Endodermal cell (in vitro differentiated cells): ENCODE measurements around the gene VWA8. TPM values are rescaled to one million over a fixed set of nuclear protein-coding genes. Genes with fewer than 3 reads are reported as not detected.
"Not testable (repeated sequence)": the region's sequence is repeated elsewhere in the genome, so short reads cannot be mapped to it uniquely, and the experiment has no call there.

Experiments used
- DNase-seq: peaks from one replicate; pipeline ENCODE4 v3.0.0-alpha.2; 2017
- H3K27ac ChIP-seq: 2 replicates; pipeline ENCODE4 v1.5.1; 2013; ENCODE audit warnings: mild to moderate bottlenecking, low read depth, low read length, moderate library complexity
- H3K27me3 ChIP-seq: 2 replicates; pipeline ENCODE4 v1.6.1; 2013; ENCODE audit warnings: mild to moderate bottlenecking, low read length, moderate library complexity; ENCODE audit not compliant: insufficient read depth, control insufficient read depth, poor library complexity, severe bottlenecking
- H3K36me3 ChIP-seq: 2 replicates; pipeline ENCODE4 v1.7.0; 2013; ENCODE audit warnings: mild to moderate bottlenecking, low read length, moderate library complexity; ENCODE audit not compliant: control insufficient read depth, insufficient read depth
- H3K4me1 ChIP-seq: one replicate; pipeline ENCODE4 v1.7.0; 2013; ENCODE audit warnings: low read length; ENCODE audit not compliant: control insufficient read depth, insufficient read depth
- H3K4me3 ChIP-seq: 2 replicates; pipeline ENCODE4 v1.5.1; 2013; ENCODE audit warnings: mild to moderate bottlenecking, low read length, moderate library complexity
- H3K9ac ChIP-seq: 2 replicates; pipeline ENCODE4 v1.6.1; 2013; ENCODE audit warnings: mild to moderate bottlenecking, low read length, moderate library complexity; ENCODE audit not compliant: poor library complexity, severe bottlenecking; ENCODE audit errors: extremely low read depth
- H3K9me3 ChIP-seq: 2 replicates; pipeline ENCODE4 v1.6.1; 2013; ENCODE audit warnings: mild to moderate bottlenecking, low read length, moderate library complexity; ENCODE audit not compliant: control insufficient read depth
- H3K27ac Mint-ChIP-seq: 2 replicates; pipeline ENCODE4 v1.8.0; 2020; ENCODE audit warnings: mixed read lengths
- H3K27me3 Mint-ChIP-seq: 2 replicates; pipeline ENCODE4 v1.8.0; 2021; ENCODE audit warnings: mild to moderate bottlenecking, mixed read lengths; ENCODE audit not compliant: insufficient read depth
- H3K36me3 Mint-ChIP-seq: 2 replicates; pipeline ENCODE4 v1.8.0; 2020; ENCODE audit warnings: low read depth, mixed read lengths
- H3K4me1 Mint-ChIP-seq: 2 replicates; pipeline ENCODE4 v1.8.0; 2020; ENCODE audit warnings: mixed read lengths
- H3K4me3 Mint-ChIP-seq: 2 replicates; pipeline ENCODE4 v1.8.0; 2020; ENCODE audit warnings: mild to moderate bottlenecking, moderate library complexity, mixed read lengths
- H3K9me3 Mint-ChIP-seq: 2 replicates; pipeline ENCODE4 v1.8.0; 2020; ENCODE audit warnings: mild to moderate bottlenecking, mixed read lengths
- WGBS, 2 experiments: methylation state at CpG; one replicate each; pipeline versions ENCODE4 v1.1.5 to v1.1.7; 2013; ENCODE audit warnings: missing lambda C conversion rate in 2 of 2, mixed read lengths in 1 of 2; ENCODE audit not compliant: insufficient coverage in 1 of 2, insufficient read length in 1 of 2; 5-methylcytosine and 5-hydroxymethylcytosine counted together
- total RNA-seq, 2 donors: library from RNA; stranded (reverse); fragmentation: NEBNext Ultra II Directional in 1 of 2; extraction: Animal tissue kit (Norgen Biotek cat#: 25700) in 1 of 2; gene quantifications; 2 replicates in 1 of 2; 3 replicates in 1 of 2; pipeline ENCODE4 v1.2.1, GENCODE V29; 2021
- TF ChIP-seq, protein P1 (sequence below): fragments of 200-600 bp; sonication (generic); conservative IDR thresholded peaks from 2 replicates; pipeline ENCODE4 v1.5.0; 2021; ENCODE audit warnings: antibody characterized with exemption, mild to moderate bottlenecking

Gene VWA8
- total RNA-seq, 2 donors from 2014 or later: 24.6 to 25.6 TPM

DNA sequence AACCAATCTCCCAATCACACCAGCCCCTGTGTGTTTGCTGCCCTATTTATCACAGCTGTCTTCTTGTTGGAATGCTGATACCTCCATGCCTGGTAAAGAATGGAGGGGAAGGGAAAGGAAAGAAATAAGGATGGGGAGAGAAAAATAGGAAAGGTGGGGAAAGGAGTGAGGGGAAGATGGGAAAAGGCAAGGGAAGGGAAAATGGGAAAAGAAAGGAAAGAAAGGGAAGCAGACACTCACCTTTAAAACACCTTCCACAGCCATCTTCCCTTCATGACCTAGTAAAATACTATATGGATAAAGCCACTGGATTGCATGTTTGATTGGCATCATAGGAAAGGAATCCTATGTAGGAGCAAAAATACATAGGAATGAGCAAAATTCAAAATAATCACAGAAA lies 77.8 kb downstream of the VWA8 start:
- Histone ChIP-seq H3K27ac (no peak overlapping the region), H3K36me3 (peaks cover 44% of the 10 kb centered on the region), H3K9me3 (peaks cover 15% of the 10 kb centered on the region), H3K4me1 (no peaks in the 10 kb centered on the region), H3K9ac (no peak overlapping the region), H3K4me3 (peak overlapping the region; percentile 28), H3K27me3 (no peaks in the 10 kb centered on the region)
- Mint-ChIP-seq H3K27me3 (no peaks in the 10 kb centered on the region), H3K9me3 (peaks cover 25% of the 10 kb centered on the region), H3K4me3 (no peak overlapping the region), H3K36me3 (peaks cover 59% of the 10 kb centered on the region), H3K4me1 (peaks cover 2% of the 10 kb centered on the region), H3K27ac (no peak overlapping the region)
- DNase-seq: no peak
- TF ChIP-seq, protein P1, sequence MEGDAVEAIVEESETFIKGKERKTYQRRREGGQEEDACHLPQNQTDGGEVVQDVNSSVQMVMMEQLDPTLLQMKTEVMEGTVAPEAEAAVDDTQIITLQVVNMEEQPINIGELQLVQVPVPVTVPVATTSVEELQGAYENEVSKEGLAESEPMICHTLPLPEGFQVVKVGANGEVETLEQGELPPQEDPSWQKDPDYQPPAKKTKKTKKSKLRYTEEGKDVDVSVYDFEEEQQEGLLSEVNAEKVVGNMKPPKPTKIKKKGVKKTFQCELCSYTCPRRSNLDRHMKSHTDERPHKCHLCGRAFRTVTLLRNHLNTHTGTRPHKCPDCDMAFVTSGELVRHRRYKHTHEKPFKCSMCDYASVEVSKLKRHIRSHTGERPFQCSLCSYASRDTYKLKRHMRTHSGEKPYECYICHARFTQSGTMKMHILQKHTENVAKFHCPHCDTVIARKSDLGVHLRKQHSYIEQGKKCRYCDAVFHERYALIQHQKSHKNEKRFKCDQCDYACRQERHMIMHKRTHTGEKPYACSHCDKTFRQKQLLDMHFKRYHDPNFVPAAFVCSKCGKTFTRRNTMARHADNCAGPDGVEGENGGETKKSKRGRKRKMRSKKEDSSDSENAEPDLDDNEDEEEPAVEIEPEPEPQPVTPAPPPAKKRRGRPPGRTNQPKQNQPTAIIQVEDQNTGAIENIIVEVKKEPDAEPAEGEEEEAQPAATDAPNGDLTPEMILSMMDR: no peak

GRCh38 chr13:41881890-41882289 lies 79.0 kb downstream of the VWA8 start:
- not testable (repeated sequence) for H3K4me1 ChIP-seq, H3K4me3 Mint-ChIP-seq, H3K27me3 ChIP-seq, H3K9ac ChIP-seq, H3K27ac ChIP-seq, H3K27me3 Mint-ChIP-seq, H3K4me1 Mint-ChIP-seq, DNase-seq, H3K4me3 ChIP-seq, H3K27ac Mint-ChIP-seq
- Mint-ChIP-seq H3K36me3 (peaks cover 53% of the 10 kb centered on the region), H3K9me3 (peaks cover 25% of the 10 kb centered on the region)
- peaks cover 44% of the 10 kb centered on the region for H3K36me3 ChIP-seq
- peaks cover 15% of the 10 kb centered on the region for H3K9me3 ChIP-seq
- WGBS, 2 experiments: 92% methylated on average over 13 of the region's 32 CpGs; no CpG with 5 or more reads in 1 of the 2 experiments

DNA sequence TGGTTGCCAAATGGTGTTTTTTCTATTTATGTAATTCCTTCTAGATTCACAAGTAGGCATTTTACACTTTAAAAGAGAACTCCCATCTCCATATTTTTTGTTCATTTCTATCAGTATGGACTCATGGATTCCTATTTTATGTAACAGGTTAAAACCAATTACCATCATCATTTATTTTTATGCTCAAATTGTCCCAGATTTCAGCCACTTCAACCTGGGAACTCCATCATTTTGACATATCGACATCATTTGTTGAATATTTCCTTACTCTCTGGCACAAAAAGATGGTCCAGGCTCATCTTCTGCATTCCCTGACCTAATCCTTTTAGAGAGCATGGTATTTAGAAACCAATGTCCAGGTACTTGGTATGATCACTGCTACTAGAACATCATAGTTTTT lies 79.9 kb downstream of the VWA8 start:
- no peak for DNase-seq
- peaks cover 47% of the 10 kb centered on the region for H3K36me3 Mint-ChIP-seq

More for the DNA sequence above, 79.9 kb downstream of the VWA8 start:
- WGBS, 2 experiments: 94 to 100% methylated on average over 1 of the region's 1 CpG
- TF ChIP-seq, protein P1: no peak
- peaks cover 25% of the 10 kb centered on the region for H3K9me3 Mint-ChIP-seq
- H3K9ac ChIP-seq: no peak overlapping the region
- no peaks in the 10 kb centered on the region for H3K4me1 Mint-ChIP-seq
- no peaks in the 10 kb centered on the region for H3K27me3 ChIP-seq
- no peak overlapping the region for H3K27ac Mint-ChIP-seq
- peaks cover 38% of the 10 kb centered on the region for H3K36me3 ChIP-seq
- H3K27me3 Mint-ChIP-seq: no peaks in the 10 kb centered on the region
- H3K4me3 Mint-ChIP-seq: no peak overlapping the region
- H3K27ac ChIP-seq: no peak overlapping the region
- H3K4me3 ChIP-seq: no peak overlapping the region
- H3K4me1 ChIP-seq: no peaks in the 10 kb centered on the region
- H3K9me3 ChIP-seq: peaks cover 15% of the 10 kb centered on the region
